DOHH2 (cell line): ENCODE measurements around the gene SLC49A3.

Experiments used
- EZH2phosphoT487 ChIP-seq: fragments of 200-600 bp; sonication (generic); IDR thresholded peaks from 2 replicates; pipeline ENCODE4 v1.6.1; 2017; ENCODE audit warnings: borderline replicate concordance, mild to moderate bottlenecking, antibody characterized with exemption, low read length, moderate library complexity, mixed read lengths
- TF ChIP-seq, protein P1 (sequence below): fragments of 200-600 bp; sonication (generic); IDR thresholded peaks from one replicate; pipeline ENCODE4 v1.5.1; 2014; ENCODE audit warnings: antibody characterized with exemption, mild to moderate bottlenecking, low read depth, low read length; ENCODE audit not compliant: poor library complexity, severe bottlenecking

DNA sequence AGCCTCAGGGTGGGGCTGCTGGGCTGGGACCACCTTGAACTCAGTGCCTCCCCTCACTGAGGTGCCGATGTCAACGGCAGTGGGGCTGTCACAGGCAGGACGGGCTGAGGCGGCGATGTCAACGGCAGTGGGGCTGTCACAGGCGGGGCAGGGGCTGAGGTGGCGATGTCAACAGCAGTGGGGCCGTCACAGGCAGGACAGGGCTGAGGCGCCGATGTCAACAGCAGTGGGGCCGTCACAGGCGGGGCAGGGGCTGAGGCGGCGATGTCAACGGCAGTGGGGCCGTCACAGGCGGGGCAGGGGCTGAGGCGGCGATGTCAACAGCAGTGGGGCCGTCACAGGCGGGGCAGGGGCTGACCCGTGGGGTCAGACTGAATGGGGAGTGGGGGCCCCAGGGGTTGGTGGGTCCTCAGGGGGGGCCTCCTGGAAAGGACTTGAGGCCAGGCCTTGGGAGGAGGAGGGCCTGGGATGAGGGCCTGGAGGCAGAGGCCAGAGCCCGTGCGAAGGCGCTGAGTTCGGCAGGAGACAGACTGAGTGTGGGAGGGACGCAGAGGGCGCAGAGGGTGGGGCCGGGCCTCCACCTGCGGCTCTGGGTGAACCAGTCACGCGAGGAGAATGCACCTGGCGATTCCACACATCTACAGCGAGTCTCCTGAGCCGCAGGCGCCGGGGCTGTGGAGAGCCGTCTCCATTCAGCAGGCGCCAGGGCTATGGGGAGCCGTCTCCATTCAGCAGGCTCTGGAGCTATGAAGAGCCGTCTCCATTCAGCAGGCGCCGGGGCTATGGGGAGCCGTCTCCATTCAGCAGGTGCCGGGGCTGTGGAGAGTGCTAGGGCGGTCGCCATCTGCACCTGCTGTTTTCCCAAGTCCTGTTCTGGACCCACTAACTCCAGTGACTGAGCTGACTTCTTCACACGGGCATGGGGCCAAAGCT, 37.7 kb downstream of the SLC49A3 start:
- TF ChIP-seq, protein P1, sequence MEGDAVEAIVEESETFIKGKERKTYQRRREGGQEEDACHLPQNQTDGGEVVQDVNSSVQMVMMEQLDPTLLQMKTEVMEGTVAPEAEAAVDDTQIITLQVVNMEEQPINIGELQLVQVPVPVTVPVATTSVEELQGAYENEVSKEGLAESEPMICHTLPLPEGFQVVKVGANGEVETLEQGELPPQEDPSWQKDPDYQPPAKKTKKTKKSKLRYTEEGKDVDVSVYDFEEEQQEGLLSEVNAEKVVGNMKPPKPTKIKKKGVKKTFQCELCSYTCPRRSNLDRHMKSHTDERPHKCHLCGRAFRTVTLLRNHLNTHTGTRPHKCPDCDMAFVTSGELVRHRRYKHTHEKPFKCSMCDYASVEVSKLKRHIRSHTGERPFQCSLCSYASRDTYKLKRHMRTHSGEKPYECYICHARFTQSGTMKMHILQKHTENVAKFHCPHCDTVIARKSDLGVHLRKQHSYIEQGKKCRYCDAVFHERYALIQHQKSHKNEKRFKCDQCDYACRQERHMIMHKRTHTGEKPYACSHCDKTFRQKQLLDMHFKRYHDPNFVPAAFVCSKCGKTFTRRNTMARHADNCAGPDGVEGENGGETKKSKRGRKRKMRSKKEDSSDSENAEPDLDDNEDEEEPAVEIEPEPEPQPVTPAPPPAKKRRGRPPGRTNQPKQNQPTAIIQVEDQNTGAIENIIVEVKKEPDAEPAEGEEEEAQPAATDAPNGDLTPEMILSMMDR = no peak
- no peak for TF ChIP-seq EZH2phosphoT487
